Right hindlimb (tissue), 1 donor: Measurements from ENCODE around the gene CFAP73.
A peak's percentile ranks its signal among the peaks of the same experiment; 100 is the strongest.

Experiments
- DNase-seq: peaks from one replicate; pipeline ENCODE4 v3.0.0-alpha.2; 2018

CFAP73 gene

DNA sequence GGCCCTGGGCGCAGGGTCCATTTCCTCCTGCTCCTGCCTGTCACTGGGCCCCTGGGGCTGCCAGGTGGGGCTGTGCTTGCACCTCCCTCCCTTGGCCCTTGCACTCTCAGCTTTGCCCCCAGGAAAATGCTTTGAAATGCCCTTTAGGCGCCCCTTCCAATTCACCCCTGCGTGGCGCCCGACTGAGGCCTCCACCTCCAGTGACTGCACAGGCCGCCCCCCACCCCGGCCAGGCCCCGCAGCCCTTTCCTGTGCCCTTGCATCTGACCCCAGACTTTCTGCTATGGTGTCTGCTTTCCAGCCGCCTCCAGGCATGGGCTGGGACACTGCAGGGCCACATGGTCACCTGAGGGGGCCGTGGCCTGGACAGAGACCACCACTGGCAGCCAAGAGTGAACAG is 18.3 kb downstream of the CFAP73 start:
- DNase-seq = no peak

- no peak for DNase-seq
Observed at GRCh38 chr12:113169697-113170096, 20.2 kb downstream of the CFAP73 start.

DNA sequence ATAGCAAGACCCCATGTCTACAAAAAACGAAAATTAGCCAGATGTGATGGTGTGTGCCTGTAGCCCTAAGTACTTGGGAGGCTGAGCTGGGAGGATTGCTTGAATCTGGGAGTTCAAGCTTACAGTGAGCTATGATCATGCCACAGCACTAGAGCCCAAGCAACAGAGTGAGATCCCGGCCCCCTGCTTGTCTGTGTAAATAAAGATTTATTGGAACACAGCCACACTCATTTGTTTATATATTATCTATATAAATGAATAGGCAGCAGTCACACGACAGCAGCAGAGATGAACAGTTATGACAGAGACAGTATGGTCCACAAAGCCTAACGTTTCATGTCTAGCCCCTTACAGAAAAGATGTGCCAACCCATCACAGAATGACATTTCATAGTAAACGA is 20.9 kb downstream of the CFAP73 start:
- DNase-seq = no peak

DNA sequence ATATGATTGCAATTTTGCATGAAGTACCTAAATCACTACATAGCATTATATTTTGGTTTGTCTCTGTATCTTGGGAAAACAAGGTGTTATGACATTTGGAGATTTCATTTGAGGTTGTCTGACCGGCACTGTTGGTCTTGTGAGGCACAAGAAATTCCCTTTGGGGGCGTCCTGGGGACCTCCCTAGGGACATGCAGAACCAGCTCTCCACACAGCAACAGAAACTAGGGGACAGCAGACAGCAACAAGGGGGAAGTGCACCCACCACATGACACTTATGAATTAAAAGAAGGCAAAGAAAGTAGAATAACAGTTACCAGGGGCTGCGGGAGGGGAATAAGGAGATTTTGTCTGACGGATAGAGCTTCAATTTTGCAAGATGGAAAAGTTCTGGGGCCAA is 21.4 kb downstream of the CFAP73 start:
- DNase-seq = no peak

DNA sequence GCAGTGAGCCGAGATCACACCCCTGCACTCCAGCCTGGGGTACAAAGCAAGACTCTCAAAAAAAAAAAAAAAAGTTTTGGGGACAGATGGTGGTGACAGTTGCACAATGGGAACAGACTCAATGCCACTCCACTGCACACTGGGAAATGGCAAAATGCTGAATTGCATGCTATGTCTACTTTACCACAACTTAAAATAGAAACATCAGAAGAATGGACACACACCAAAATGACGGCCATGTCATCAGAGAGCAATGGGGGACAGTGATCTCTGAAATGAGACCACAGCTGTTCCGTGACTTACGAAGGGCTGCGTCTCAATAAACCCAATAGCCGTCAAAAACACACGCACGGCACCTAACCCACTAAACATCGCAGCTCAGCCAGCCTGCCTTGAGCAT is 22.0 kb downstream of the CFAP73 start:
- DNase-seq = no peak

DNA sequence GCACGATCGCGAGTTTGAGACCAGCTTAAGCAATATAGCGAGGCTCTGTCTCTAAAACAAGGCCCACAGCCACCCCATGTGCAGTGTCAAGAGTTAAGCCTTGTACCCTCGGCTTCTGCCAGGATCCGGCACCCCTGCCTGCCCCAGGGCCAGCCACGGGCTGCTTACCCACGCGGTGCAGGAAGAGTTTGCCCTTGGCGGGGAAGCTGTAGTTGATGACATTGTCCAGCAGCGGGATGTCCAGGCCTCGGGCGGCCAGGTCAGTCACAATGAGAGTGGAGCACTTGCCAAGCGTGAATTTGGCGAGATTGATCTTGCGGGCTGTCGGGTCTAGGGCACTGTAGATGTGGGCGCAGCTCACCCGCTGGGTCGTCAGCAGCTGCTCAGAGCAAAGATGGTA is 22.7 kb downstream of the CFAP73 start:
- no peak for DNase-seq

DNA sequence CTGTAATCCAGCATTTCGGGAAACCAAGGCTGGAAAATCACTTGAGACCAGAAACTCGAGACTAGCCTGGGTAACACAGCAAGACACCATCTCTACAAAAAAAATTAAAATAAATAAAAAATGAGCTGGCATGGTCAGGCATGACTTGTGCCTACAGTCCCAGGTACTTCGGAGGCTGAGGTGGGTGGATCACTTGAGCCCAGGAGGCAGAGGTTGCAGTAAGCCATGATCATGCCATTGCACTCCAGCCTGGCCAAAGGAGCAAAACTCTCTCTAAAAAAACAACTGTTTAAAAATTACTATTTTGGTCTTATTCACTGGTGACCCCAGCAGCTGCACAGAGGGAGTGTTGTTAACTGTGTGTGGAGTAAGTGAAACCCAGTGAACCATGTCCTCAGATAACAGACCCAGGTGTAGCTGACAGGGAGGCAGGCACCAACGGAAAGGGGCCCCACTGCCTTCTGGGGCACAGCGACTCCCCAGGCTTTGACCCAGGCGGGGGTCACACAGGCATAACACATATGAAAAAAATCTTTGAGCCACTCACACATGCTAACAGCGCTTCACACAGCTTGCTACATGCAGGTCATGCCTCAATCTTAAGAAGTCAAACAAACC is 23.7 kb downstream of the CFAP73 start:
- no peak for DNase-seq

- DNase-seq = peak; percentile 77
Observed at GRCh38 chr12:113174461-113175384, 25.2 kb downstream of the CFAP73 start.

DNA sequence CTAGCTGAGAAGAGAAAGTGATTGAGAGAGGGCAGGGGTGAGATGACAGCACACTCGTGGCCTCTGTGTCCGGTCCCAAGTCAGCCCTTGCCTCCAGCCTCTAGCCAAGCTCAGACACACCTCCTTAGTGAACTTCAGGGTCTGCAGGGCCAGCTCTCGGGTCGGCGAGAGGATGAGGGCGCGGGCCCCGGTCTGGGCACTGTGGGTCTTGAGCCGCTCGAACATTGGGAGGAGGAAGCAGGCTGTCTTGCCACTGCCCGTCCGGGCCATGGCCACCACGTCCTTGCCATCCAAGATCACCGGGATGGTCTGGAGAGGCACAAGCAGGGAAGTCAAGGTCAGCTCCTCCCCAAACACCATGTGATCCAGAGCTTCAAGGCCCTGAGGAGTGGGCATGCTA is 29.5 kb downstream of the CFAP73 start:
- DNase-seq = no peak

DNA sequence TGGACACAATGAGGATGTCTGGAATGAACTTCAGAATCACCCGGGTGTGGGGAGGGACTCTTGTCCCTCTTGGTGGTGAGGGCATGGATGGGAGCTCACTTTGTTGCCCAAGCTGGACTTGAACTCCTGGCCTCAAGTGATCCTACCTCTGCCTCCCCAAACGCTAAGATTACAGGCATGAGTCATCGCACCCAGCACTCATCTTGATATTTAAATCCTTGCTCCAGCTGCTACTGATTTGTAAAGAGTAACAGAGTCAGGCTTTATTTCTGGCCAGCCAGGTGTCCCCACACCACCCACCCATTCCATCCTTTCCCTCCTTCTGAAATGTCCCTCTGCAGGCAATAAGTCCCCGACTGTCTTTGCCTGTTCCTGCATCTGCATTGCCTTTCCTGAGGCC is 30.8 kb downstream of the CFAP73 start:
- no peak for DNase-seq

GRCh38 chr12:113181975-113182374 is 32.5 kb downstream of the CFAP73 start:
- no peak for DNase-seq

DNA sequence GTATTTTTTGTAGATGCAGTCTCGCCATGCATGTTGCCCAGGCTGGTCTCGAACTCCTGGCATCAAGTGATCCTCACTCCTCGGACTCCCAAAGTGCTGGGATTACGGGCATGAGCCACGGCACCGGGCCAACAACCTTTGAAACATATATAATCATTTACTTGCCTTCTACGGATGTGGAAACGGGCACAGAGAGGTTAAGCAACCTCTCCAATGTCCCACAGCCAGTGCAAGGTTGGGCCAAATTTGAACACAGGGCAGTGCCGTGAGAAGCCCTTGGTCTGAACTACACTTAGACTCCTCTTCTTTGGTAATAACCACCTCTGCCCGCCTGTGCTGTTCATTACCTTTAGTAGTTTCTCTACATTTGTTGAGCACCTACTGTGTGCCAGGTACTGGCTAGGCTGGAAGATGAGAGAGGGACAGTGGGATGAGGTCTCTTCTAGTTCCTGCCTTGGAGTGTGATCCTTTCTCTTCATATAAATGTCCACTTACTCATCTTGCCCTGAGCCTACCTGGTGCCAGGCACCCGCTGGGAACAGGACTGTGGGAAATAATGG is 33.6 kb downstream of the CFAP73 start:
- DNase-seq = no peak

GRCh38 chr12:113184098-113184899 is 34.8 kb downstream of the CFAP73 start:
- no peak for DNase-seq

- DNase-seq = peak; percentile 94
Observed at GRCh38 chr12:113184900-113185179, 35.3 kb downstream of the CFAP73 start.

- peak; percentile 88 for DNase-seq
Observed at GRCh38 chr12:113185180-113186032, 35.9 kb downstream of the CFAP73 start, which contains the start of the genes DDX54 and RITA1. DDX54 (minus strand) TSS chr12:113185478; CDS start chr12:113185451, 27 bp downstream. RITA1 (plus strand) TSS chr12:113185721; CDS start chr12:113186747, 1,026 bp downstream.

GRCh38 chr12:113186033-113186365 is 36.5 kb downstream of the CFAP73 start:
- no peak for DNase-seq

DNA sequence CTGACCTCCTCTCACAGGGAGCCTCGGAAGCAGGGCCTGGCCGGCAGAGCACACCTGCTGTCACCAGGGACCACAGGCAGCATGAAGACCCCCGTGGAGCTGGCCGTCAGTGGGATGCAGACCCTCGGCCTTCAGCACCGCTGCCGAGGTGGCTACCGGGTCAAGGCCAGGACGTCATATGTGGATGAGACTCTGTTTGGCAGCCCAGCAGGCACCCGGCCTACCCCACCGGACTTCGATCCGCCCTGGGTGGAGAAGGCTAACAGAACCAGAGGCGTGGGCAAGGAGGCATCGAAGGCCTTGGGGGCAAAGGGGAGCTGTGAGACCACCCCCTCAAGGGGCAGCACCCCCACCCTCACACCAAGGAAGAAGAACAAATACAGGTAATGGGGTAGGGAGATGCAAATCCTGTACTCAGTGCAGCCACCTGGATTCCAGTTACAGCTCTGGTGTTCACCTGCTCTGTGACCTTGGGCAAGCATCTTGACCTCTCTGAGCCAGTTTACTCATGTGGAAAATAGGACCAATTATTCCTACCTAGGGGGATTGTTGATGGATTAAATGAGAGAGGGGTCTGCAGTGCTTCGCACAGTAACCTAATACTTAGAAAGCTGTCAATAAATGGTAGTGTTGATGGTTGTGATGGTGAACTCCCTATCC is 37.3 kb downstream of the CFAP73 start:
- no peak for DNase-seq

DNA sequence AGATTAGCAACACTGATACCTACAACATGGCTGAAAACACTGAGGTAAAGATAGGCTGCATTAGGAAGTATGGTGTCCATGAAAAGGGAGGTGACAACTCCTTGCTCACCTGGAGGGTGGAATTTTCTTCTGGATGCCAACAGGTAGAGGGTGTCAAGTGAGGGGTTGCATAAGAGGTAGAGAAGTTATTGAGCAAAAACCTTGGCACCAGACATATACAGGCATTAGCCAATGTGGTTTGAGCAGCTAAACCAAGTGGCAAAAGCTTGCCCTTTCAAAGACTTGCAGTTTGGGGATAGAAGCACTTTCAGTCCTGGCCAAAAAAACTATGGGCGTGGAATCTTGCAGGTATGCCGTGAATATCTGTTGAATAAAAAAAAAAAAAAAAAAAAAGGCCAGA is 39.8 kb downstream of the CFAP73 start:
- no peak for DNase-seq

DNA sequence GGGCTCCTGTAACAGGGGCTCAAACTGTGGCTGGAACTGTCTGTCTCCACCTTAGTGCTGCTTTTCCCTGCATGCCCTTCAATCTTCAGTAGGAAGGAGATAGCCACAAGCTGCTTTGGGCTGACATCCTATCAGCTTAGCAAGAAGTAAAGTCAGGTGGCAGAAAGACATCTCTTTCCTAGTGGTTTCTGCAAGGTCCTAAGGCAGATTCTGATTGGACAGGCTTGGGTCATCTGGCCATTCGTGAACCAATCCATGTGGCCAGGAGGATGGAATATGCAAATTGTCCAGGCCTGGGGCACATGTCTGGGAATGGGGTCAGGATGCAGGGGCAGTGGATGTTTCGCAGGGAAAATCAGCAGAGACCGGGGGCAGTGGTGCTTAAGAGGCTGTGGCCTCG is 41.2 kb downstream of the CFAP73 start:
- no peak for DNase-seq

DNA sequence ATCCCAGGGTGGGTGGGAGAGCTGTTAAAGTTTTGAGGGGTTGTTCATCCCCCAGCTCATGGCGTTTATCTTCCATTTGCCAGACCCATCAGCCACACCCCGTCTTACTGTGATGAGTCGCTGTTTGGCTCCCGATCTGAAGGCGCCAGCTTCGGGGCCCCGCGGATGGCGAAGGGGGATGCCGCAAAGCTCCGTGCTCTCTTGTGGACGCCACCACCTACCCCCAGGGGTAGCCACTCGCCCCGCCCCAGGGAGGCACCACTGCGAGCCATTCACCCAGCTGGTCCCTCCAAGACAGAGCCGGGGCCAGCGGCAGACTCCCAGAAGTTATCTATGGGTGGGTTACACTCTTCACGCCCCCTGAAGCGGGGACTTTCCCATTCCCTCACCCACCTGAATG is 41.7 kb downstream of the CFAP73 start:
- DNase-seq = no peak

DNA sequence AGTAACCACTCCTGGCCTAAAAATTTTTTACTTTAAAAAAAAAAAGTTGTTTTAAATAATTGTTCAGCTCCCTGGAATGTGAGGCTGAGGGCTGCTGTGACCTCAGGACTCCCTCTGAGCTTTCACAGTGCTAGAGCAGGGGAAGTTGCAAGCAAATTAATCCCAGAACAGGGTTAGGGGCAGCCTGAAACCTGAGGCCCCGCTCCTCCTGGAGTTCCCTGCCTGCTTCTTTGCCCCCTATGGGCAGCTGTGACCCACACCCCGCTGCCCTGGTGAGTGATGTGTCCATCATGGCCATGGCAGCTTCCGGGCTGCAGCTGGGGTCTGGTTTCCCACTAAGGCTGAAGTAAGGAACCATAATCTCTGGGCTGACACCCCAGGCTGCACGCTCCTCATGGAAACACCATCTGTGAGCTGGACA is 45.5 kb downstream of the CFAP73 start:
- DNase-seq = no peak

- DNase-seq = no peak
Observed at GRCh38 chr12:113195598-113195997, 46.1 kb downstream of the CFAP73 start.
